Activated CD4-positive, alpha-beta T cell treated with anti-CD3 and anti-CD28 coated beads, Interleukin-2, amount 10 ng/mL, durations not matched to agents 7 days and 5 days (primary cell): ENCODE data around the gene NUDT3. TPM values are rescaled to one million over a fixed set of nuclear protein-coding genes. Genes with fewer than 3 reads are reported as not detected.

ENCODE experiments used
- CTCF ChIA-PET: fragments of 350-600 bp; sonication (Branson Sonifier 250); formaldehyde crosslinking; loops from one replicate; lab custom pipeline; 2021; ENCODE audit warnings: antibody characterized with exemption; lab: Charles Lee
- POLR2A ChIA-PET: fragments of 350-600 bp; sonication (Branson Sonifier 250); formaldehyde crosslinking; loops from one replicate; lab custom pipeline; 2021; ENCODE audit warnings: antibody characterized with exemption; lab: Charles Lee
- DNase-seq: peaks from one replicate; pipeline ENCODE4 v3.0.0-alpha.2; 2020
- H3K27ac Mint-ChIP-seq: one replicate; pipeline ENCODE4 v1.8.0; 2021; ENCODE audit warnings: mild to moderate bottlenecking, moderate library complexity, mixed read lengths
- H3K27me3 Mint-ChIP-seq: one replicate; pipeline ENCODE4 v1.8.0; 2021; ENCODE audit warnings: mixed read lengths
- H3K36me3 Mint-ChIP-seq: one replicate; pipeline ENCODE4 v1.8.0; 2021; ENCODE audit warnings: low read depth, mixed read lengths
- H3K4me1 Mint-ChIP-seq: one replicate; pipeline ENCODE4 v1.8.0; 2021; ENCODE audit warnings: mixed read lengths
- H3K4me3 Mint-ChIP-seq: one replicate; pipeline ENCODE4 v1.8.0; 2021; ENCODE audit warnings: mild to moderate bottlenecking, moderate library complexity, mixed read lengths
- H3K9me3 Mint-ChIP-seq: one replicate; pipeline ENCODE4 v1.8.0; 2021; ENCODE audit warnings: mixed read lengths
- microRNA-seq: library from miRNA; unstranded; fragments of <30 nt; microRNA quantifications from one replicate; pipeline ENCODE4 v1.2.0, GENCODE V29; 2021; ENCODE audit warnings: borderline microRNAs expressed, borderline replicate concordance
- total RNA-seq, 2 experiments: library from RNA; stranded (reverse); gene quantifications; one replicate each; pipeline ENCODE4 v1.2.3, GENCODE V29; 2021

NUDT3 gene
- total RNA-seq, 2 experiments from 2014 or later = 12.4 to 13.3 TPM

DNA sequence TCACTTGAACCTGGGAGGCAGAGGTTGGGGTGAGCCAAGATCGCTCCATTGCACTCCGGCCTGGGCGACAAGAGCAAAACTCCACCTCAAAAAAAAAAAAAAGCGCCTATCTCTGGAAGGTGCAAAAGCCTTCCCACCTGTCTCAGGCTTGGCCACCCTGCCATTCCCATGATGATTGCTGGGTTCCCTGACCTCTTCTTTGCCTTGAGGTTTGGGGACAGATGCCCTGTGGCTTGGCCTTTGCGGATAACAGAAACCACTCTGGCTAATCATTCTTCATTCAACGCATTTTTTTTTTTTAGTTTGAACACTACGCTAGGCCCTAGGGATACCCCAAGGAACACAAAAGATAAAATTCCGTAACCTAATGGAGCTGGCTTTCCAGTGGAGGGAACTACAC is 162.6 kb downstream of the NUDT3 start:
- CTCF ChIA-PET = interaction anchor here (3.3 kb wide), 1 partner anchor 19 kb away, joined by 18 read pairs; the partner anchor contains the start of gene SMIM29
- Mint-ChIP-seq H3K27me3 (no peaks in the 10 kb centered on the region), H3K36me3 (no peaks in the 10 kb centered on the region), H3K27ac (no peak overlapping the region), H3K9me3 (no peaks in the 10 kb centered on the region), H3K4me3 (no peak overlapping the region), H3K4me1 (peaks cover 37% of the 10 kb centered on the region)
- POLR2A ChIA-PET = no interaction called here
- no peak for DNase-seq

Small RNA genes within 50 kb of the gene (microRNA-seq; reads per million reads assigned to microRNA genes)
- not detected for gene MIR6835

Other genes with a start within 250 kb of the NUDT3 start
- gene GRM4, start 246.6 kb downstream of the NUDT3 start, total RNA-seq = not detected
- 100 to 1,000 TPM; 291 to 318 TPM for gene HMGA1, start 155.8 kb downstream of the NUDT3 start, total RNA-seq
- gene SMIM29, start 143.7 kb downstream of the NUDT3 start, total RNA-seq = 10 to 100 TPM; 22.4 to 23.1 TPM
- gene RPS10, start 33.4 kb upstream of the NUDT3 start, total RNA-seq = 1,000 to 10,000 TPM; 1,606 to 1,644 TPM
- gene PACSIN1, start 73.4 kb upstream of the NUDT3 start, total RNA-seq = 1 to 10 TPM; 1.6 to 1.7 TPM
- not detected for gene SPDEF, start 163.7 kb upstream of the NUDT3 start, total RNA-seq